HG03064 (cell line): ENCODE results near the gene MELTF.

Experiments used
- ATAC-seq: cut with Tn5 transposase; IDR thresholded peaks from one replicate; pipeline ENCODE4 v1.9.1; 2021; ENCODE audit warnings: low read depth; ENCODE audit not compliant: unreplicated experiment

Gene MELTF

DNA sequence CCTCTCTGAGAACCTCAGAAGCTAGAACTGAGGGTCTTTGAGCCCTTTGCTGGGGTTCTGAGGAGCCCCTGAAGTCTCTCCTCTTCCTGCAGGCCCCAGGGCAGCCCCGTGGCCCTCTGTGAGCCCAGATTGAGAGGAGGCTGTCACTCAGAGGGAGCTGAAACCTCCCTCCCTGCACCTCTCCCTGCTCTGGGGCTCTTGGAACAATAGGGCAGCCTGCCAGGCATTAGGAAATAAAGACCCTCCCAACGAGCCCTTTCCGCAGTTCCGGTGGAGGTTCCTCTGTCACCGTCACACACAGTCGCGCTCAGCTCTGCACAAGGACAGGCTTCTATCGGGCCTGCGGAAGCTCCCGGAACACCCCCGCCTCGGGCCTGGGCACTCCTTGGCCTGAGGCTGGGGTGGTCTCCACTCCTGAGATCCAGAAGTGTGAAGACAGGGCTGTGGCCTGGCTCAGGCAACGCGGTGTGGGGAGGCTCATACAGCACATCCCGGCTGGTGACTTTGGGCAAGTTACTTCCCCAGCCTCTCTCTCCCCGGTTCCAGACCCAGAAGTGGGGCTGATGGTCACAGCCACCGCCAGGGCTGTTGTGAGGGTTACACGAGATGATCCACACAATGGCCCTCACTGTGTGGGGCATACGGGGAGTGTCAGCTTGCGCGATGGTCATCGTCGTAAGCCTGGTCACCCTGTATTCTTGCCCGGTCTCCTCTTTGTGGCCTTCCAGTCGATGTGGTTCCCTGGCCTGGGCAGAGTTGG lies 17.7 kb downstream of the MELTF start:
- ATAC-seq: no peak

DNA sequence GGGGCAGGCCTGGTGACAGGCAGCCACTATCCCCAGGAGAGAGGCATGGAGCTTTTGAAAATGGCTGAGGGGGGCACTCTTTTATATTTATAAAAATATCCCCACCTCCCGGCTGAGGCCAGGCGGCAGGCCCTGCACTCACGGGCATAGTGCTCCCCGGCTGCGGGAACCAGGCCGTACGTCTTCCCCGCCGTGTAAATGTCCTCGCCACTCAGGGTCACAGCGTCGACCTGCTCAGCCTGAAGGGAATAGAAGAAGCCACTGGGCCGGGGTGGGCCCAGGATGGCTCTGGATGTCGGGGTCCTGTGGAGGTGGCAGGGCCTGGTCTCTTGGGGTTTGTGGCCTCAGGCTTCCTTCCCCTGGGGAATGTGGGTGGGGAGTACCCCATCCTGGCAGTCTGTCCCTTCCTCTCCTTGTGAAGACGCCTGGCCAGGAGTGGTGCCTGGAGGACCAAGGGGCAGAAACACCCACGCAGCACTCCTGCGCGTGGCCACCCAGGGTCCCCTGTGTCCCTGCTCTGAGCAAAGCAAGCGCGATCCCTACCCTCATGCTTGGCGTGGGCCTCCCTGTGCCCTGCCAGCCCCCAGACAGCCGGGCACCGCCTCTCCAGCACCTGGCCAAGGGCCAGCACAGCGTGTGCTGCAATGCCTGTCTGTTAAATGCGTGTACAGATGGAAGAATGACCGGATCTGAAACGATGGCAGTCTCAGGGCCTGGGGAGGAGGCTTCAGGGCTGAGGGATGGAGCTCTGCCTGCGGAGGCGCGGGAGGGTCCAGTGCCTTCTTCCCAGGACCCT lies 18.9 kb downstream of the MELTF start:
- ATAC-seq: no peak

DNA sequence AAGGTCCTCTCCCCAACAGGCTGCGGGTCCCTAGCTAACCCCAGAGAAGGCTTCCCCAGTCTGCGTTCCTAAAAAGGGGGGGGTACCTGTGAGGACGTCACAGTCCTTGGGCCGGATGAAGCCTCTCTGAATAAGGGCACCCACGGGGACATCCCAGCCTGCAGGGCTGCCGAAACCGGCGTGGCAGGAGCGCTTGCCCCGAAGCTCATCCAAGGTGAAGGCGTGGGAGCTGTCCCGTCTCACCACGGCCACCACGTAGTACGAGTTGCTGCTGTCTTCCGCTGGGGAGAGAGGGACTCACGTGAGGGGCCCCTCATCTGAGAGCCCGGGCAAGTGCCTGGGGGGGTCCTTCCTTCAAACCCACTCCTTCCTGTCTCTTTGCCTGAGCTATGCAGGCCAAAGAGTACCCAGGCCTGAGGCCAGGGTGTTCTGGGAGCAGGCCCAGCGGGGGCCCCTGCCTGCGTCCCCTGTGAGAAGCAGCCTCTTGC lies 20.0 kb downstream of the MELTF start:
- no peak for ATAC-seq

DNA sequence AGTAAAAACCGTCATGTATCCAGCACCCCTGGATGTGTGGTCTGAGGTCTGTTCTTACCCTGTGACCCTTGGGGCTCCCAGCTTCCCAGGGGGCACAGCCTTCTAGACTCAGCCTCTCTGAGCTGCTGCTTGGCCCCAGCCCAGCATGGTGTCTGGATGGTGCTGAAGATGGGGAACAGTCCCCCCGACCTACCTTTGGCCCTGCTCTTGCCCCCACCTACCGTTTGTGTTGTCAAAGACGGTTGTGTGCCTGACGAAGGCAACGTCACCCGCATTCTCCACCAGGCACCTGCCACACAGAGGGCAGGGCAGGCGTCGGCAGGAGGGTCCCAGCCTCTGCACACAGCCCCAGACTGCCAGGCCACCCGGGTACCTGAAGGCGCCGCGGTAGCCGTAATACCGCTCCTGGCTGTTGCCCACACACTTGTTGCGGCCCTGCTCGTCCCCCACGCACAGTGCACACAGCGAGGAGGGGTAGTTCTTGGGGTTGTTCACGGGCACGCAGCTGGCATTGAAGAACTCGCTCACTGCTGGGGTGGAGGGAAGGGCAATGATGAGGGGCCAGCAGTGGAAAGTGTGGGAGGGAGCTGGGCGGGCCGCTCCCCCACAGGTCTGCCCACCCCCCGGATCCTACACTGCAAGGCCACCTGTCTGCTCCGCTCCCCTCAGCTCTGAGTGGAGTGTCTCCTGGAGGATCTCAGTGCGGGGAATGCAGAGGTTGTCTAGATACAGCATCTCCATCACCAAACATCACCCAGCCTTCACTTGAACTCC lies 21.0 kb downstream of the MELTF start:
- ATAC-seq: no peak

DNA sequence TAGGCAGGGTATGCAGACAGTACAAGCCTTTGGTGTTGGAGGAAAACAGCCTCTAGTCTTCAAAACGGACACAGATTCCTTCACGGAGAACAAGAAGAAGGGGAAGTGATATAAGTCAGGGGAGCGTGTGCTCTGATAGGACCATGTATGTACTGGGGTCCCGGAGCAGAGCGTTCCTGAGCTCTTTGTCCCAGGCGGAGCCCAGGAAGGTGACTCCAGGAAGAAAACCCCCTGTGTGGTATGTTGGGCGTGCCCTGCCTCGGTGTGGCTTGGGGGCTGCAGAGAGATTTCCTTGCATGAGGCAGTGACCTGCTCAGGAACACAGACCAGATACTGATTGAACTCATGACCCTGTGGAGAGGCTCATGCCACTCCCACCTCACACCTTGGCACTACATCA lies 21.7 kb downstream of the MELTF start:
- no peak for ATAC-seq

DNA sequence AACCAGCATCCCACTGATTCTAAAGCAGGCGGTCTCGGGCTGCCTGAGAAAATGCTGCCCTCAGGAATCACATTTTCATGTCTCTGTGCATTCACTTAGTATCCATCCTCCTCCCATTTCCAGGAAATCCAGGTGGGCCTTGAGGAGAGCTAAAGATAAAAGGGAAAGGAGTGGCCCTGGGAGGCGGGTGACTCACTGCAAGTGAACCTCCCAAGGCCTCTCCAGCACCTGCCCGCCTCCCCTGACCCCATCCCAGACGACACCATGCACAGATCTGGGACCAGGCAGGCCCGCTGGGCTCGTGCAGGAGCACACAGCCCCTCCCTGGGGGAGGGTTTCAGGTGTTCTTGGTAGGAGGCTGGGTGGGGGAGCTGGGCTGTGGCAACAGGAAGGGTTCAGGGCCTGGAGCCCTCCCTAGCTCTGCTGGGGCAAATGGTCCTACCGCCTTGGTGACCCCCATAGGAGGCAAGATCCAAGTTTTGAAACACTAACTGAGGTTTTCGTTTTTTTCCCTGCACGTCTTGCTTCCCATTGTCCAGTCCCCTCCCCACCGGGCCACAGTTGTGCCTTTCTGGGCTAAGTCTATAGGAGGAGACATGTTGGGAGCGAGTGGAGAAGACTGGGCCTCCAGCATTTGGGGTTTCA lies 22.2 kb downstream of the MELTF start:
- ATAC-seq: no peak

DNA sequence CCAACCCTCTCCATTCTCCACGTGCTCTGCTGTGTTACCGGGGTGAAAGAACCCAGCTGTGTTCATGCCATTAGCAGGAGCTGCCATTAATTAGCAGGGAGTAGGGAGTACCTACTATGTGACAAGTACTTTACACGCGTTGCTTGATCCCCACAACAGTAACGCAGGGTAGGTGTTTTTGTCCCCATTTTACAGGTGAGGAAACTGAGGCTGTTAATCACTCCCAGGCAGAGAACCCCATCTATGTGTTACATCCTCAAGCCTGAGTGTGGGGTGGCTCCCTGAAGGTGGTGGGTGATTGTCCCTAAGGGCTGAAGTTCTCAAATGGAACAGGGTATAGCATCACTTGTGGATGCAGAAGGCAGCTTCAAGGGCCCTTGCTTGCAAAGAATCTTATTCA lies 22.8 kb downstream of the MELTF start:
- no peak for ATAC-seq

DNA sequence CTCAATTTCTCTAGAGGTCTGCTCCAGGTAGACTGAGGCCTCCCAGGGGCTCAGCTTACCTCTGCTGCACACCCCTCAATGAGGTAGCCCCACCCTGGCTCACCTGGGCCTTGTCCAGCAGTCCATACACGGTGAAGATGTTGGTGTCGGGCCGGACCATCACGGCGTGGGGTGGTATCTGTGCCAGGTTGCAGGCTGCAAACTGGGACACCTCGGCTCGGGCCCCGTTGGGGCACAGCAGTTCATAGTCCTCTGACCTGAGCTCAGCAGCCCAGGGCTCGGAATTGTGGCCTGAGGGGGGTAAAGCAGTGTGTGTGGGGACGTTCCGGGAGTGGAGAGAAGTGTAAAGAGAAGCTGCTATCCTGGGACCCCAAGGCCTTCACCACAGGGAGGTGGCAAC lies 23.2 kb downstream of the MELTF start:
- no peak for ATAC-seq

DNA sequence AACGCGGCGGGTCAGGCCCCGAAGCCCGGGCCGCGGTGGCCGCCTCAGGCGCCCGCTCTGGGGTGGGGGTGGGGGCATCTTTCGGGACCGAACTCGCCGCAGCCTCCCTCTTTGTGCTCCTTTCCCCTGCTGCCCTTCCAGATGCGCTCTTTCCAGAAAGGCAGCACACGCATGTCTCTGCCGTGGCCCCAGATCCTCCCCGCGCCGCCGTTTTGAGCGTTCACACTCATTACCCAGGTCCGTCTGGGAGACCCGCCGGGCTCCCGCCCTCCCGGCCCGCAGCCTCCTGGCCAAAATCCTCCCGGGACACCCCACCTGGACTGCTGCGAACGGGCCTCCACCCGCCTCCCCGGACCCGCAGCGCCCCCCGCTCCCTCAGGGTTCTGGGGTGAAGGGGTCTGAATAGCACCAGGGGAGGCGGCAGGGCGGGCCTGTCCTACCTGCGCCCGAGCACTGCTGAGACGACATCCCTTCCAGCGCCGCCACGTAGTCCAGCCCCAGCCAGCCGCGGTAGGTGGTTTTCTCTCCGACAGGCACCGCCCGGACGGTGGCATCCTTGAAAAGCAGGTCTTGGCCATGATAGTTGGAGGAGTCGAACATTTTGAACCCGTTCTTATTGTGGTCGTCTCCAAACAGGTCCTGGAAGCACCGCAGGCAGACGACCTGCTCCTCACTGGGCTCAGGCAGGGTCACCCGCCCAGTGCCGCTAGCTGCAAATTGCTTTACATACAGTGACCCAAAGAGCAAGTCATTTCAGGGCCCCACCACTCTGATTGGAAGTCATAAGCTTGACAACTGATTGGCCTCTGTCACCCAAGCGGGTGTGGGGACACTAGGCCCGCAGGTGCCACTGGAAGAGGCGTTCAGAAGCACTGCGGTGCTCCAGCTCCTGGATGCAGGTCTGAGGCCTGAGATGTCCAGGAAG lies 25.9 kb downstream of the MELTF start:
- peak; percentile 6 for ATAC-seq

DNA sequence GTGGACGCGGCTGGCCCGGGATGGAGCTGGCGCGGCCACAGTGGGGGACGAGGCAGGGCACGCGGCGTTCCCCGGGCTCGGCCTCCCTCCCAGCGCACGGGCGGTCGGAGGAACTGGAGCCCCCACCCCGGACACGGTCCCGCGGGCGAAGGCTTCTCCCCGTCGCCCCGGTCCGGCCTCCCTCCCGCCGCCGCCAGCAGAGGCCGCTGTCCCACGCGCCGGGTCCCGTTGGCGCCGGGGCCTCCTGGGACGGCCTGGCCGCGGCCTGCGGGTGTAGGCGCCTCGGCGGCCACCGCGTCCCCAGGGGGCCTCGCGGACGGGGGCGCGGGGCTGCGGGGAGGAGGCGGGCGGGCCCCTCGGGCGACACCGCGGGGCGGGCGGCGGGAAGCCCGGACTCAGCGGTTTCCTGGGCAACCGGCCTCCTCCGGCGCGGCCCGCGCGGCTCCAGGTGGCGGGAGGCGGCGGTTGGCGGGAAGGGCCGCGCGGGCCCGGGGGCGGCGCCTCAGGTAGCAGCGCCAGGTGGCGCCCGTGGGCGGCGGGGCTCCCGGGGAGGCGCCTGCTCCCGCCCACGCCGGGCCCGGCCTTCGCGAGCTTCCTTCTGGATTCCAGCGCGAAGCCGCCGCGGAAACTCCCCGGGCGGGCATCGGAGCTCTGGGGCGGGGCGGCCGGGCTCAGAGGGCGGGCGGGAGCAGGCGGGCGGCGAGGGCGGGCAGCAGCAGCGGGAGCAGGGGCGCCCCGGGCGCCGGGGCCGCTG lies 26.7 kb downstream of the MELTF start:
- ATAC-seq: peak; percentile 71

DNA sequence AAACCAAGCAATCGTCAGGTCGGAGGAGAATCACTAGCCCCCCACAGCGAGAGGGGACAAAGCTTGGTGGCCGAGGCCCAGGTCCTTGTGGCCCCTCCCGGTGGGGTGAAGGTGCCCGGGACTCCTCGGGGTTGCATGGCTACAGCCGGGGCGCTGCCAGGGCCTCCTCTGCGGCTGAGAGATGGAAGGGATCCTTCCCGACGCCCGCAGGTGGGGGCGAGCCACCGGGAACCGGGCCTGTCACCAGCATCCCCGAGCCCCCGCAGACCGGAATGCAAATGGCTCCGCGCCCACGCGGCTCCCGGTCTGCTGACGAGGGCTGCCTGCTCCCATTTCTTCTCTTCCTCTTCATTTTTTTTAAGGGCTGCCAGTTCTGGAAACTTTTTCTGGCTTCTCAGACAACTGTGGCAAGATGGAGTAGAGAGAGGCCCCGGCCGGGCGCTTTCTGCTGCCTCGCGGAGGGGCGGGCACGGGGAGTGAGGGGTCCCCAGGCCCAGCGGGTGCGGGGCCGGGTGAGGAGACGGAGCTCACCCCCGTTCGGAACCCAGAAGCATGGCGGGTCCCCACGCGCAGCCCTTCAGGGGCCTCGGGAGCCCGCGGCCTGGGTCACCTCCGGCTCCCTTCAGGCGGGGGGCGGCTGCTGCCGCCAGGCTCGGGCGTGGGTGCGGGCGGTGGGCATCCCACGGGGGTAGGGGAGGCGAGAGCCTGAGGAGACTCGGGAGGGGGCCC lies 27.5 kb downstream of the MELTF start:
- ATAC-seq: peak; percentile 18

DNA sequence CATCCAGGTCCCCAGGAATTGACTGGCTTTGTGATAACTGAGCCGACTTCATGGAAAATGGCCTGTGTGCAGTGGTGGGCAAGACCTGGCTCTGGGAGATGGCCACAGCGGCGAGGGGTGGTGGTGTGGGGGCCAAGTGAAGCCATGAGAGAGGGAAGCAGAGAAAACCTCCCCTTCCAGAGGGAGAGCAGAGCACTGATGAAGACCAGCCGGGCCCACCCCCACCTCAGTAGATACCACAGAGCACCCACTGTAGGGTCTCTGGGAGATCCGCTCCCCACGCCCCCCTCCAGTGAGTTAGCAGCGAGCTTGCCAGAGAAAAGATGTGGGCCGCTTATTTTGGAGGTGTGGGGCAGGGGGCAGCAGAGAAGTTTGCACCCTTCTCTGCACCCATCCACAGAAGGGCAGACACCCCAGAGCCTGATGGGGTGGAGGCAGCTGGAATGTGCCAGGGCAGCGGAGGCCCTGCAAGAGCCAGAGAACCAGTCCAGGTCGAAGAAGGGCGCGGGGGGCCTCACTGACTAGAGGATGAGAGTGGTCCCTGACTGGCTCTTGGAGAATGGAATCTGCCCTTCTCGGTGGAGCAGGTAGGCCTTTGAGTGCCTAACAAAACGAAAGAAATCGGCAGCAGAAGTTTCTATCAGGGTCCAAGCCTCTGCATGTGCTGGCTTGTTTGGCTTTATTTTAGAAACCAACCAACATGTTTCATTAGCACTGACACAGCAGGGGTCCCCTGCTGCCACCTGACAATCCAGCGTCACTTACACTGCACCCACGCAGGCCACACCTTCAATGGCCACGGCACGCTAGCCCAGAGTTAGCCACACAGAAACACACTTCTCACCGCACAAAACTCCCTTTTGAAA lies 28.3 kb downstream of the MELTF start:
- no peak for ATAC-seq

DNA sequence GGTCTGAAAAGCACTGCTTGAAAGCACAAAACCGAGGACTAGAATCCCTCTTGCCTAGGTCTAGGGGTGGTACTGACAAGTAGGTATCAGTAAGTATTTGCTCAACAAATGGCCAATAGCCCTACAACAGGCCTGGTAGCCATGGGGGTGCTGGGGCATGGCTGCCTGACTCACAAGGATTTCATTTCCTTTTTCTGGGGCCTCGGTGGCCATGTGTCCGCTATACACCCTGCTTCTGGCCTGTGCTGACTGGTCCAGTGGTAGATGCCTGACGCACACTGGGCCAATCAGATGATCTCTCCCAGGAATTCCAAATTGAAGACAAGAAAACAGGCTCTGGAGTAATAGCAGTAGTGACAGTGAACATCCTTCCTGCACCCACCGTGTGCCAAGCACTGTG lies 29.4 kb downstream of the MELTF start:
- no peak for ATAC-seq

DNA sequence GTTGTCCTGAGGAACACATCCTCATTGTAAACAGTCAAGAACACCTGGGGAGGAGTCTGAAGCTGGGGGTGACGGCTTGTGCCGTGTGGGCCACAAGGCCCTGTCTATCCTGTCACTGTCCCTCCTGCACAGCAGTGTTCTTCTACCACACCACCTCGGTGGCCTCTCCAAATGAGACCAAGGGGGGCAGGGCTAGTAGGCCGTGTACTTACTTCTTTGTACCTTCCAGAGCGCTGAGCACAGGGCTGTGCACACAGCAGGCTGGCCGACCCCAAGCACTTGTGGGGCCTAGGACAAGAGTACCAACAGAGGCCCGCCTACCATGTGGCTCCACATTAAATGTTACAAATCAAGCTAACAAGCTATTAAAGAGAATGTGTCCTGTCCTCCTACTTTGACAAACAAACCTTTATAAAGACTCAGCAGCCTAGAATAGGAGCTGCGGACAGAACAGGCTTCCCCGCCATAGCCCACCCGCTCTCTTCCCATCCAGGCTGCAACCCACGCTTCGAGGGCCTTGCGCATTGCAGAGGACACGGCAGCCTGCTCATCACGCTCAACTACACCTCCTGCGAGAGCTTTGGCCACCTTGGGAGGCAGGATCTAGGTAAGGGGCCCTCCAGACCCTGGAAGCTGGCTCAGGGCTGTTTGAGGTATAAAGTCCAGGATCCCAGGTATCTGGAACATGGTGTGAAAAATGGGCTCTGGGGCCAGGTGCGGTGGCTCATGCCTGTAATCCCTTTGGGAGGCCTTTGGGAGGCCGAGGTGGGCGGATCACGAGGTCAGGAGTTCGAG lies 30.5 kb downstream of the MELTF start:
- ATAC-seq: no peak

DNA sequence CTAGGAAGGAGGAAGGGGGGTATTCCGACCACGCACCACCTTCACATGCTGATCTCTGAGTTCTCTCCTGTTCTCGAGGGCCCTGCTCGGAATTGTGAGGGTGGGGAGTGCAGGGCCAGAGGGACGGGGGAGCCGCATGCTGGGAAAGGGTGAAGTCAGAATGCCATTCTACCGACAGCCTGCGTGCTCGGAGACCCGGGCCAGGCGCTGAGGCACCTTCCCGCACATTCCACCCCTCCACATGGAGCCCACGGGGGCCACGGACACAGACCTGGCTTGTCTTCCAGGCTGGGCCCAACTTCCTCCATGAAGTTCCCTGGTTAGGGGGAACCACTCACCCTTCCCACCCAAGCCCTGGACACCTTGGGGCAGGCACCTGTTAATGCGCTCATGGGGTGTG lies 32.3 kb downstream of the MELTF start:
- ATAC-seq: no peak

DNA sequence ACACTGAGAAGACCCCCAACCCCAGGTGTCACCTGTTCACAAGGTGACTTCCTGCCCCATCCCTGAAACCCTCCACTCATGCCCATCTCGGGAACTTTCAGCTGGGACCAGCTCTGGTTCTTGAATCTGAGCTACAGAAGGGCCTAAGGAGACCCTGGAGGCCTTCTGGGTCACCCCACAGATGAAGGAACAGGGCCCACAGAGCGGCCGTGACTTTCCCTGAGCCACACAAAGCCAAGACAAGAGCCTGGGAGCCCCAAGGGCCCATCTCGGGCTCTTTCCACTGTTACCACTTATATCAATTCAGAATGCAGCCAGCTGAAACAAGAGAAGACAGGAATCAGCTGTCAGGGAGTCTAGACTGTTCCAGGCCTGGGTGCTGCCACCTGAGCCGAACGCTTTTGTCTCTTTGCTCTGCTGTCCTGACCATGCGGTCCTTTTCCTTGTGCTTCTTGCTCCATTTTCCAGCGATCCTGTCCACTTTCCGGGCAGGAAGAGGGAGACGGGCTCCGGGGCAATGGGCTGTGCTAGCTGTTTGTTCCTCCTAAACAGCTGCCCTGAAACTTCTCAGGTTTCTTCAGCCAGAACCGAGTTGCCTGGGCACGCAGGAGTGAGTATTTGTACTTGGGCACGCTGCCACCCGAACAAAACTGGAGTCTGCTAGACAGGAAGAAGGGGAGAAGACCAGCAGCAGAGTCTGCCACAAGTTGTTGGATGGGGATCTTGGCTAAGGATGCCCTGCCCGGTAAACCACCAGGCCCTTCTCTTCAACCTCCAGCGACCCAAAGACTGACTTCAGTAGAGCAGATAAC lies 33.0 kb downstream of the MELTF start:
- no peak for ATAC-seq
